Suprapubic skin (tissue), 3 donors: ENCODE measurements around the gene PIK3R2.

Experiments
- CTCF ChIP-seq, 2 donors: fragments of 200-600 bp in 1 of 2; fragments of 450-650 bp in 1 of 2; sonication (generic) in 1 of 2; IDR thresholded peaks; one replicate each; pipeline ENCODE4 v1.5.1; 2016 to 2019; ENCODE audit warnings: antibody characterized with exemption in 2 of 2, mild to moderate bottlenecking in 1 of 2, moderate library complexity in 1 of 2
- EP300 ChIP-seq: sonication (generic); formaldehyde crosslinking; IDR thresholded peaks from one replicate; pipeline ENCODE4 v1.6.1; 2017; ENCODE audit warnings: antibody characterized with exemption
- POLR2A ChIP-seq, 2 donors: fragments of 450-650 bp; IDR thresholded peaks; one replicate each; pipeline ENCODE4 v1.6.1; 2017; ENCODE audit warnings: antibody characterized with exemption in 2 of 2, mild to moderate bottlenecking in 2 of 2, moderate library complexity in 2 of 2

DNA sequence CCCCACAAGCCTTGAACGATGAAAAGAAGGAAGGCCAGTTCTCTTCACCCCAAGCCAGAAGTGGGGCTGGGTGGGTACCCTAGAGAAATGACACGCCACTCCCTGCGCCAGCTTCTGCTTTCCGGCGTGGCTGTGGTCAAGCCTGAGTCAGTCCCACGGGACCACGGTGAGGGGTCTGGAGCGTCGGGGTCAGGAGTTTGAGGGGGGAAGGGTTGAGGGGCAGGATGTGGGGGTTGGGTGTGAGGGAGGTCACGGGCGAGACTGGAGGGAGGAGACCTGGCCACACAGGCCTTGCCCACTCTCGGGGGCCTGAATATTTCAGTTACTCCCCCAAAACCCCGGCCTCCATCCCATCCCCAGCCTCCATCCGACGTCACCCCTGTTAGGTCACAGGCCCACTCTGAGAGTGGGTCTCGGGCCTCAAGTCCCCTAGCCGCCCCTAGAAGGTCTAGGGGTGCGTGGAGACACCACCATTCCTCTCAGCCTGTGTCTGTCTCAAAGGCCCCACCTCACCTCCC, 20.1 kb downstream of the PIK3R2 start:
- no peak for TF ChIP-seq CTCF (IDR thresholded peaks at IDR 0.05)
- no peak for TF ChIP-seq POLR2A (IDR thresholded peaks at IDR 0.05)
- no peak for TF ChIP-seq EP300
